Measurements from ENCODE around the gene MCM8. TPM values are rescaled to one million over a fixed set of nuclear protein-coding genes. Genes with fewer than 3 reads are reported as not detected.

The MCM8 gene
- total RNA-seq (2014; rRNA removed; shearing (Covaris generic)), result 30.4 and 36.2 TPM in 2 replicates

- DNase-seq (ENCODE audit: low read depth), result peak; percentile 99
These were observed at the start of gene MCM8, which contains the start of gene TRMT6 for GRCh38 chr20:5950271-5951031. MCM8 (plus strand) TSS chr20:5950652; CDS start chr20:5952016, 1,364 bp downstream. TRMT6 (minus strand) TSS chr20:5950533; CDS start chr20:5950405, 128 bp downstream.

GRCh38 chr20:5900908-5901307, 49.5 kb upstream of the MCM8 start:
- no peak for DNase-seq (ENCODE audit: low read depth)

GRCh38 chr20:5908981-5909380, 41.5 kb upstream of the MCM8 start:
- DNase-seq (ENCODE audit: low read depth), result peak; percentile 24

- no peak for DNase-seq (ENCODE audit: low read depth)
These were observed 40.3 kb upstream of the MCM8 start for GRCh38 chr20:5910186-5910585.

- DNase-seq (ENCODE audit: low read depth), result no peak
These were observed 37.3 kb upstream of the MCM8 start for GRCh38 chr20:5913166-5913565.

GRCh38 chr20:5914859-5915258, 35.6 kb upstream of the MCM8 start:
- DNase-seq (ENCODE audit: low read depth), result no peak

- DNase-seq (ENCODE audit: low read depth), result peak; percentile 94
These were observed 31.4 kb upstream of the MCM8 start for GRCh38 chr20:5918856-5919625.

- peak; percentile 53 for DNase-seq (ENCODE audit: low read depth)
These were observed 30.6 kb upstream of the MCM8 start for GRCh38 chr20:5919626-5920544.

GRCh38 chr20:5920581-5920980, 29.9 kb upstream of the MCM8 start:
- DNase-seq (ENCODE audit: low read depth), result no peak

GRCh38 chr20:5923493-5923892, 27.0 kb upstream of the MCM8 start:
- DNase-seq (ENCODE audit: low read depth), result no peak

- DNase-seq (ENCODE audit: low read depth), result no peak
These were observed 24.9 kb upstream of the MCM8 start for GRCh38 chr20:5925551-5925950.

- no peak for DNase-seq (ENCODE audit: low read depth)
These were observed 22.5 kb upstream of the MCM8 start for GRCh38 chr20:5927749-5928462.

GRCh38 chr20:5928836-5929715, 21.4 kb upstream of the MCM8 start:
- no peak for DNase-seq (ENCODE audit: low read depth)

GRCh38 chr20:5931411-5931810, 19.0 kb upstream of the MCM8 start:
- DNase-seq (ENCODE audit: low read depth), result no peak

- DNase-seq (ENCODE audit: low read depth), result no peak
These were observed 17.7 kb upstream of the MCM8 start for GRCh38 chr20:5932796-5933195.

- peak; percentile 52 for DNase-seq (ENCODE audit: low read depth)
These were observed 16.5 kb upstream of the MCM8 start for GRCh38 chr20:5933802-5934436.

GRCh38 chr20:5935384-5935783, 15.1 kb upstream of the MCM8 start:
- no peak for DNase-seq (ENCODE audit: low read depth)

GRCh38 chr20:5936238-5936637, 14.2 kb upstream of the MCM8 start:
- no peak for DNase-seq (ENCODE audit: low read depth)

GRCh38 chr20:5938456-5939029, 11.9 kb upstream of the MCM8 start:
- no peak for DNase-seq (ENCODE audit: low read depth)

All from M059J (cell line).